Endothelial cell of umbilical vein (primary cell): ENCODE data around the gene SMIM36. TPM values are rescaled to one million over a fixed set of nuclear protein-coding genes. Genes with fewer than 3 reads are reported as not detected.

Experiments
- BruUV-seq: library from RNA; stranded (reverse); fragments of 400-500 nt; replicated peaks from 2 replicates; lab custom pipeline; 2021; lab: Mats Ljungman, UMichigan
- CTCF ChIA-PET: fragments of 300-600, 350-600 bp; sonication (Branson Sonifier 250); formaldehyde crosslinking; loops from one replicate; lab custom pipeline; 2021; ENCODE audit warnings: antibody characterized with exemption, inconsistent platforms; lab: Charles Lee
- POLR2A ChIA-PET: fragments of 300-600, 350-600 bp; sonication (Branson Sonifier 250); formaldehyde crosslinking; loops from one replicate; lab custom pipeline; 2021; ENCODE audit warnings: antibody characterized with exemption, inconsistent platforms; lab: Charles Lee
- DNase-seq: peaks from one replicate; pipeline ENCODE4 v3.0.0-alpha.2; 2011; ENCODE audit warnings: low read depth, low spot score
- FAIRE-seq: peaks from 2 replicates; lab custom pipeline; 2011; peaks lifted over from hg19 to GRCh38; lab: Jason Lieb, UNC
- H2AFZ ChIP-seq: 2 replicates; pipeline ENCODE4 v1.6.0; 2012; ENCODE audit warnings: low read depth, low read length, control low read depth, inconsistent platforms
- H3K27ac ChIP-seq: 2 replicates; pipeline ENCODE4 v1.5.1; 2011; ENCODE audit warnings: low read depth, mild to moderate bottlenecking, control low read depth, low read length, moderate library complexity; ENCODE audit not compliant: insufficient read depth
- H3K27me3 ChIP-seq, 2 experiments: 2 replicates each; pipeline versions ENCODE4 v1.6.0 to v1.6.1; 2011; ENCODE audit warnings: low read length in 2 of 2, mixed read lengths in 1 of 2; ENCODE audit not compliant: control insufficient read depth in 2 of 2, insufficient read depth in 2 of 2
- H3K36me3 ChIP-seq, 2 experiments: 2 replicates in 1 of 2; 3 replicates in 1 of 2; pipeline ENCODE4 v1.5.1; 2011; ENCODE audit warnings: low read length in 2 of 2, mild to moderate bottlenecking in 1 of 2, moderate library complexity in 1 of 2; ENCODE audit not compliant: control insufficient read depth in 2 of 2, insufficient read depth in 2 of 2; ENCODE audit errors: extremely low read depth in 1 of 2
- H3K4me1 ChIP-seq: 3 replicates; pipeline ENCODE4 v1.5.1; 2011; ENCODE audit warnings: mild to moderate bottlenecking, low read length; ENCODE audit not compliant: control insufficient read depth, insufficient read depth; ENCODE audit errors: extremely low read depth
- H3K4me2 ChIP-seq: 2 replicates; pipeline ENCODE4 v1.6.1; 2011; ENCODE audit warnings: low read length, control low read depth, mixed read lengths; ENCODE audit not compliant: insufficient read depth
- H3K4me3 ChIP-seq, 3 experiments: fragments of 200-600 bp in 1 of 3; sonication (generic), shearing (Covaris generic) in 1 of 3; replicated peaks in 1 of 3; 2 replicates each; pipeline ENCODE4 v1.5.1; 2011 to 2016; ENCODE audit warnings: control low read depth in 3 of 3, low read length in 3 of 3, mild to moderate bottlenecking in 2 of 3, inconsistent platforms in 1 of 3, low read depth in 1 of 3, moderate library complexity in 1 of 3; ENCODE audit not compliant: insufficient read depth in 1 of 3
- H3K79me2 ChIP-seq: 2 replicates; pipeline ENCODE4 v1.6.0; 2012; ENCODE audit warnings: low read length, inconsistent platforms; ENCODE audit not compliant: control insufficient read depth, insufficient read depth
- H3K9ac ChIP-seq: replicated peaks from 2 replicates; pipeline ENCODE3; 2011; ENCODE audit warnings: low read length, control low read depth; ENCODE audit not compliant: insufficient read depth; ENCODE audit errors: extremely low read depth
- H3K9me1 ChIP-seq: replicated peaks from 3 replicates; pipeline ENCODE4 v1.6.0; 2011; ENCODE audit warnings: mild to moderate bottlenecking, low read length; ENCODE audit not compliant: control insufficient read depth, insufficient read depth; ENCODE audit errors: extremely low read depth
- H3K9me3 ChIP-seq: replicated peaks from 2 replicates; pipeline ENCODE4 v1.5.1; 2012; ENCODE audit warnings: low read length, inconsistent platforms; ENCODE audit not compliant: control insufficient read depth, insufficient read depth
- H4K20me1 ChIP-seq: replicated peaks from 2 replicates; pipeline ENCODE3; 2011; ENCODE audit warnings: mild to moderate bottlenecking, low read length; ENCODE audit not compliant: control insufficient read depth, insufficient read depth; ENCODE audit errors: extremely low read depth
- EZH2 ChIP-seq: IDR thresholded peaks from 2 replicates; pipeline ENCODE4 v1.6.1; 2012; ENCODE audit warnings: borderline replicate concordance, low read depth, mild to moderate bottlenecking, moderate library complexity, low read length, inconsistent platforms; ENCODE audit not compliant: severe bottlenecking
- FOS ChIP-seq: IDR thresholded peaks from 2 replicates; pipeline ENCODE4 v1.6.1; 2011; ENCODE audit warnings: mild to moderate bottlenecking, low read length, moderate library complexity, borderline replicate concordance; ENCODE audit not compliant: insufficient read depth
- GATA2 ChIP-seq: IDR thresholded peaks from 2 replicates; pipeline ENCODE4 v1.7.0; 2011; ENCODE audit warnings: low read depth, mild to moderate bottlenecking, moderate library complexity, mixed read lengths, low read length; ENCODE audit not compliant: insufficient read length, insufficient read depth
- JUN ChIP-seq: IDR thresholded peaks from 2 replicates; pipeline ENCODE4 v1.6.1; 2011; ENCODE audit warnings: borderline replicate concordance, low read depth; ENCODE audit not compliant: insufficient read length, insufficient read depth
- MAX ChIP-seq: IDR thresholded peaks from 2 replicates; pipeline ENCODE4 v1.6.1; 2011; ENCODE audit not compliant: insufficient read depth, insufficient read length
- MYC ChIP-seq: IDR thresholded peaks from one replicate; pipeline ENCODE4 v1.6.1; 2011; ENCODE audit warnings: mild to moderate bottlenecking, low read depth, low read length
- POLR2A ChIP-seq: IDR thresholded peaks from 2 replicates; pipeline ENCODE4 v1.6.1; 2012; ENCODE audit warnings: low read depth, mild to moderate bottlenecking, control low read depth, low read length
- POLR2AphosphoS5 ChIP-seq: IDR thresholded peaks from 2 replicates; pipeline ENCODE4 v1.6.1; 2012; ENCODE audit warnings: low read depth, mild to moderate bottlenecking, control low read depth, low read length, moderate library complexity; ENCODE audit not compliant: insufficient read depth
- dilution Hi-C: fragments of 300-500 bp; cut with MboI; formaldehyde crosslinking; loops from one replicate; pipeline ENCODE4 v1.15.0; 2019; ENCODE audit warnings: low sequenced_read_pairs; ENCODE audit not compliant: extremely low pct_ligation_motif_present
- intact Hi-C: fragments of 100-400 bp; cut with micrococcal nuclease; formaldehyde crosslinking; loops from one replicate; pipeline ENCODE4 v1.10.0; 2022
- polyA plus RNA-seq, 4 experiments: library from polyadenylated mRNA; depleted of rRNA in 3 of 4; stranded (reverse) in 3 of 4; unstranded in 1 of 4; fragments of >200 nt; gene quantifications; 2 replicates each; pipeline versions ENCODE4 v1.2.1 to v1.2.3, GENCODE V29; 2011 to 2012; ENCODE audit warnings: missing spikeins in 1 of 4
- total RNA-seq: library from RNA; stranded (reverse); gene quantifications from 2 replicates; pipeline ENCODE4 v1.2.3, GENCODE V29; 2021
- TF ChIP-seq, protein P1 (sequence below), 2 donors: IDR thresholded peaks; 1 replicate in 1 of 2; 2 replicates in 1 of 2; pipeline ENCODE4 v1.5.1; 2011; ENCODE audit warnings: low read length in 2 of 2, mild to moderate bottlenecking in 2 of 2, moderate library complexity in 2 of 2, control low read depth in 1 of 2, inconsistent platforms in 1 of 2, low read depth in 1 of 2; ENCODE audit not compliant: insufficient read depth in 1 of 2; ENCODE audit errors: extremely low read depth in 1 of 2

Gene SMIM36
- total and polyA plus RNA-seq, 2 donors (not counting 3 experiments of a cell fraction or from before 2014, with no cell fraction given) = not detected

DNA sequence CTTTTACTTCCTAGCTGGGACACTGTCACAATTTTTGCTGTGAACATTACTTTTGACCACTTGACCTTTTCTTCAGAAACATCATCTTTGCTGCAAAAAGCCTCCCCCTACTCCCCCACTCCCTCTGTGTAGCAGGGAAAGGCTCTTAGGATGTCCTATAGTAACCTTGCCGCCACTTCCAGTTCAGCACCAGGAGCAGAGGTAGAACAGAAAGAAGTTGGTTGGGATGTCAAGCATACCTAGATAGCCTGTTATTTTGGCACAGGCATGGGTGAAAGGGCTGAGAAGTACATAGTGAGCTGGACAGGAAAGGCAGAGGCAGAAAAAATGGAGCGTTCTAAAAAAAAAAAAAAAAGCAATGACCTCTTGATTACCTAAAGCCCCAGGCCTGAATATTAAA is 31.3 kb downstream of the SMIM36 start:
- CTCF ChIA-PET = no interaction called here
- Histone ChIP-seq H3K4me3 (no peak overlapping the region), H3K4me2 (no peak overlapping the region), H3K27me3 (no peaks in the 10 kb centered on the region), H3K9me1 (no peaks in the 10 kb centered on the region), H3K9me3 (no peaks in the 10 kb centered on the region), H2AFZ (no peak overlapping the region), H3K79me2 (no peaks in the 10 kb centered on the region), H3K4me1 (no peaks in the 10 kb centered on the region), H4K20me1 (no peaks in the 10 kb centered on the region), H3K36me3 (no peaks in the 10 kb centered on the region), H3K9ac (no peak overlapping the region), H3K27ac (no peak overlapping the region)
- intact Hi-C loops (no loop called here), dilution Hi-C loops (no loop called here)
- BruUV-seq = no TSS peak
- TF ChIP-seq EZH2 (no peak), MYC (no peak), MAX (no peak), POLR2AphosphoS5 (no peak), GATA2 (no peak), JUN (no peak), FOS (no peak), POLR2A (no peak)
- TF ChIP-seq, protein P1, sequence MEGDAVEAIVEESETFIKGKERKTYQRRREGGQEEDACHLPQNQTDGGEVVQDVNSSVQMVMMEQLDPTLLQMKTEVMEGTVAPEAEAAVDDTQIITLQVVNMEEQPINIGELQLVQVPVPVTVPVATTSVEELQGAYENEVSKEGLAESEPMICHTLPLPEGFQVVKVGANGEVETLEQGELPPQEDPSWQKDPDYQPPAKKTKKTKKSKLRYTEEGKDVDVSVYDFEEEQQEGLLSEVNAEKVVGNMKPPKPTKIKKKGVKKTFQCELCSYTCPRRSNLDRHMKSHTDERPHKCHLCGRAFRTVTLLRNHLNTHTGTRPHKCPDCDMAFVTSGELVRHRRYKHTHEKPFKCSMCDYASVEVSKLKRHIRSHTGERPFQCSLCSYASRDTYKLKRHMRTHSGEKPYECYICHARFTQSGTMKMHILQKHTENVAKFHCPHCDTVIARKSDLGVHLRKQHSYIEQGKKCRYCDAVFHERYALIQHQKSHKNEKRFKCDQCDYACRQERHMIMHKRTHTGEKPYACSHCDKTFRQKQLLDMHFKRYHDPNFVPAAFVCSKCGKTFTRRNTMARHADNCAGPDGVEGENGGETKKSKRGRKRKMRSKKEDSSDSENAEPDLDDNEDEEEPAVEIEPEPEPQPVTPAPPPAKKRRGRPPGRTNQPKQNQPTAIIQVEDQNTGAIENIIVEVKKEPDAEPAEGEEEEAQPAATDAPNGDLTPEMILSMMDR (IDR thresholded peaks at IDR 0.05; ENCODE audit: extremely low read depth in 1 of 2, insufficient read depth in 1 of 2, low read depth in 1 of 2, low read length in 2 of 2) = no peak
- POLR2A ChIA-PET = no interaction called here
- FAIRE-seq (no peak), DNase-seq (no peak)
